ENCODE results near the gene CPEB4.
A peak's percentile ranks its signal among the peaks of the same experiment; 100 is the strongest.

The CPEB4 gene

GRCh38 chr5:173887610-173888472 lies at the start of gene CPEB4:
TSS of gene CPEB4 (plus strand) at chr5:173888349. CDS start at chr5:173889734, 1,385 bp downstream.
- H3K4me3 ChIP-seq (ENCODE audit: control insufficient read depth, low read depth, low read length) = peak within 1 kb of the TSS; percentile 62
- no peak for TF ChIP-seq CTCF (IDR thresholded peaks at IDR 0.05; ENCODE audit: control insufficient read depth, insufficient read depth, low read depth, low read length, missing control alignments)
- peak; percentile 98 for DNase-seq (ENCODE audit: low read depth)

- DNase-seq (ENCODE audit: low read depth) = no peak
- H3K4me3 ChIP-seq (ENCODE audit: control insufficient read depth, low read depth, low read length) = no peak overlapping the region
- no peak for TF ChIP-seq CTCF (IDR thresholded peaks at IDR 0.05; ENCODE audit: control insufficient read depth, insufficient read depth, low read depth, low read length, missing control alignments)
Observed at GRCh38 chr5:173839117-173839713, 48.9 kb upstream of the CPEB4 start.

GRCh38 chr5:173840111-173840983 lies 47.8 kb upstream of the CPEB4 start:
- no peak overlapping the region for H3K4me3 ChIP-seq (ENCODE audit: control insufficient read depth, low read depth, low read length)
- no peak for DNase-seq (ENCODE audit: low read depth)
- no peak for TF ChIP-seq CTCF (IDR thresholded peaks at IDR 0.05; ENCODE audit: control insufficient read depth, insufficient read depth, low read depth, low read length, missing control alignments)

GRCh38 chr5:173841710-173842109 lies 46.4 kb upstream of the CPEB4 start:
- no peak for DNase-seq (ENCODE audit: low read depth)
- no peak for TF ChIP-seq CTCF (IDR thresholded peaks at IDR 0.05; ENCODE audit: control insufficient read depth, insufficient read depth, low read depth, low read length, missing control alignments)
- no peak overlapping the region for H3K4me3 ChIP-seq (ENCODE audit: control insufficient read depth, low read depth, low read length)

- DNase-seq (ENCODE audit: low read depth) = no peak
- no peak for TF ChIP-seq CTCF (IDR thresholded peaks at IDR 0.05; ENCODE audit: control insufficient read depth, insufficient read depth, low read depth, low read length, missing control alignments)
- no peak overlapping the region for H3K4me3 ChIP-seq (ENCODE audit: control insufficient read depth, low read depth, low read length)
Observed at GRCh38 chr5:173843794-173844193, 44.4 kb upstream of the CPEB4 start.

- no peak for TF ChIP-seq CTCF (IDR thresholded peaks at IDR 0.05; ENCODE audit: control insufficient read depth, insufficient read depth, low read depth, low read length, missing control alignments)
Observed at GRCh38 chr5:173845321-173845720, 42.8 kb upstream of the CPEB4 start.

More at GRCh38 chr5:173845321-173845720, 42.8 kb upstream of the CPEB4 start:
- no peak for DNase-seq (ENCODE audit: low read depth)
- no peak overlapping the region for H3K4me3 ChIP-seq (ENCODE audit: control insufficient read depth, low read depth, low read length)

All from AG09309 (cell line).